Muscle layer of duodenum (tissue), 2 donors: ENCODE data around the gene WHAMM.
A peak's percentile ranks its signal among the peaks of the same experiment; 100 is the strongest.

Experiments used
- H3K27ac ChIP-seq: one replicate; pipeline ENCODE4 v1.7.0; 2013; ENCODE audit warnings: mild to moderate bottlenecking, low read length
- H3K27me3 ChIP-seq: one replicate; pipeline ENCODE4 v1.7.0; 2013; ENCODE audit warnings: low read depth, mild to moderate bottlenecking, control low read depth, low read length
- H3K36me3 ChIP-seq, 2 donors: one replicate each; pipeline ENCODE4 v1.7.0; 2013; ENCODE audit warnings: low read length in 2 of 2, control low read depth in 1 of 2, mild to moderate bottlenecking in 1 of 2; ENCODE audit not compliant: insufficient read depth in 2 of 2, control insufficient read depth in 1 of 2
- H3K4me1 ChIP-seq, 2 donors: one replicate each; pipeline ENCODE4 v1.7.0; 2013; ENCODE audit warnings: low read length in 2 of 2, mild to moderate bottlenecking in 2 of 2, control low read depth in 1 of 2, moderate library complexity in 1 of 2; ENCODE audit not compliant: insufficient read depth in 2 of 2, control insufficient read depth in 1 of 2
- H3K4me3 ChIP-seq, 2 donors: one replicate each; pipeline ENCODE4 v1.7.0; 2013; ENCODE audit warnings: low read length in 2 of 2, low read depth in 1 of 2, mild to moderate bottlenecking in 1 of 2
- H3K9me3 ChIP-seq, 2 donors: one replicate each; pipeline ENCODE4 v1.7.0; 2013; ENCODE audit warnings: low read length in 2 of 2, control low read depth in 1 of 2, mild to moderate bottlenecking in 1 of 2; ENCODE audit not compliant: control insufficient read depth in 1 of 2
- donor health status: healthy.

The WHAMM gene

DNA sequence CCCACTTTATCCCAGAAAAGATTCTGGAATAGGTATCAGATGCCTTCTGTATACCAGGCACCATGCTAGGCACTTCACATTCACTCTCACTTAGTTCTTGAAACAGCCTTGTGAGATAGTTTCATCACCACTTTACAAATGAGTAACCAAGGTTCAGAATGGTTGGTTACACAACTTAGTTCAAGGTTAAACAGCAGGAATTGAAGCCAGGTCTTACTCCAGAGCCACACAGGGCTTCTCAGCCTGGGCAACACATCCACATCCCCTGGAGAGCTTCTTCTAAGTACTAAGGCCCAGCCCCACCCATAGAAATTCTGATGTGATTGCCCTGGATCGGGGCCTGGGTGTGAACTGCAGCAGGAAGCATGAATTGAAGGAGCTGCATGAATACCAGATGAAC is 18.6 kb downstream of the WHAMM start:
- Histone ChIP-seq H3K27me3 (no peaks in the 10 kb centered on the region), H3K9me3 (no peaks in the 10 kb centered on the region), H3K4me1 (no peaks in the 10 kb centered on the region), H3K4me3 (no peak overlapping the region), H3K27ac (no peak overlapping the region), H3K36me3 (peaks cover 59 to 68% of the 10 kb centered on the region in 2 donors)

DNA sequence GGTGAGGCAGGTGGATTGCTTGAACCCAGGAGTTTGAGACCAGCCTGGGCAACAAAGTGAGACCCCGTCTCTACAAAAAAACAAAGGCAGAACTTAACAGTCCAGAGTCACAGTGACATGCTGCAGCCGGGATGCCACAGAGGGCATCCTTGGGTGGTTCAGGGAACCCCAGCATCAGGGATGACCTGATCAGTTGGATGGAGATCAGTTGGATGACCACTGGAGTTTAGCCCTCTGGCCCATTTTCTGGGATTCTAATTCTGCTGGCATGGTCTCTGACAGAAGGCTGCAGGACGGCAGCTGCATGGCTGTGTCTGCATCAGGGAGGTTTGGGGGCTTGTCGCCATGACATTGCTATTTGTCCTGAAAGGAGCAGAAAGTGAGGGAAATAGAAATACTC is 19.8 kb downstream of the WHAMM start:
- Histone ChIP-seq H3K4me3 (no peak overlapping the region), H3K9me3 (no peaks in the 10 kb centered on the region), H3K36me3 (peaks cover 62 to 76% of the 10 kb centered on the region in 2 donors), H3K4me1 (no peaks in the 10 kb centered on the region), H3K27me3 (no peaks in the 10 kb centered on the region), H3K27ac (no peak overlapping the region)

DNA sequence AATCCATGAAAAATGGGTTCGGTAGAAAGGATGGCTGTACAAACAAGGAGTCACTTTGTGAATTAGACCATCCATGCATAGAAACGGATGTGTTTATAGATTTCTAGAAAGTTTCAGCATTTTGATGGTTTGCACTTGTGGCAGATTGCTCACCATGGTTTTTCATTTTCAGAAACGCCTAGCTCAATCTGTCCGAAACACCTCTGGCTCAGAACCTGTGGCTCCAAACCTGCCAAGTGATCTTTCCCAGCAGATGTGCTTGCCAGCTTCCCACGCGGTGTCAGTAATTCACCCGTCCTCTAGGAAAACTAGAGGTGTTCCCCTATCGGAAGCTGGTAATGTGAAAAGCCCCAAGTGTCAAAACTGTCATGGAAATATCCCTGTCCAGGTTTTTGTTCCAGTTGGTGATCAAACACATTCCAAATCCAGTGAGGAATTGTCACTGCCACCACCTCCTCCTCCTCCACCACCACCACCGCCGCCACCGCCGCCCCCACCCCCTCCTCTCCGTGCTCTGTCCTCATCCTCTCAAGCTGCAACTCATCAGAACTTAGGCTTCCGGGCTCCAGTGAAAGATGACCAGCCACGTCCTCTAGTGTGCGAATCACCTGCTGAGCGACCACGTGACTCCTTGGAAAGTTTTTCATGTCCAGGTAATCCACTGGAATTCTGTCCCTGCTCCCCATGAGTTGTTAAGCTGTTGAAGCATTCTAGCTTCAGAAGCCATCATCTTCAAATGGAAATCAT is 21.2 kb downstream of the WHAMM start:
- no peaks in the 10 kb centered on the region for H3K4me1 ChIP-seq
- H3K36me3 ChIP-seq: peaks cover 74 to 83% of the 10 kb centered on the region in 2 donors
- no peaks in the 10 kb centered on the region for H3K27me3 ChIP-seq

DNA sequence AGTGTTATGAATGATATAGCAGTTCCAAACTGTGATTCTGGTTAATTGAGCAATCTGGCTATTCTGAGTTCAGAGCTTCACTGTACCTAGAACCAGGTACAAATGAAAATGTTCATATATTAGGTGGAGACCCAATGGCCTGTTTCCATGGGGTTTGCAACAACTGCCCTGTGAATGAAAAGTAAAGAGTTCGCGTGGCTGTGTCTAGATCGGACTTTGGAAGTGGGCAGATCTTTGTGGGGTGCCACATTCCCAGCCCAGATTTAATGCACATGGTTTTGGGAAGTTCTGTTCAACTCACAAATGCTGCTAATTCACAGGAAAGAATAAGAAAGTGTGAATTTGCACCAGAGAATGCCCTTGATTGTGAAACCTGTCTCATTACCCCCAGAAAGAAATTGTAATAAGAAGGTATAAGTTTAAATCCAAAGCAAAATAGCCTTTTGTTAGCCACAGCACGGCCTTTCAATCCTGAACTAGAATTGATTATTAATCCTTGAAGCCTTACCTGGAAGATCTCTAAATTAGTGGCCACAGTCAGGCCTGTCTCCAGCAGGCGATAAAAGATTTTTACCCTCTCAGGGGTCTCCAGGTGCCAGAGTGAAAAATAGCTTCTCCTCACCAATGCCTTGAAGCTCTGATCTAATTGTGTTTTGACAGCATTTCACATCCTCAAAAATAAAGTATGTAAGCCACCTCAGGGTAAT is 22.6 kb downstream of the WHAMM start:
- Histone ChIP-seq H3K27me3 (no peaks in the 10 kb centered on the region), H3K4me1 (no peaks in the 10 kb centered on the region), H3K9me3 (no peaks in the 10 kb centered on the region), H3K27ac (peak overlapping the region; percentile 8), H3K4me3 (no peak overlapping the region), H3K36me3 (peaks cover 69 to 84% of the 10 kb centered on the region in 2 donors)

More for the DNA sequence above, 21.2 kb downstream of the WHAMM start:
- Histone ChIP-seq H3K4me3 (no peak overlapping the region), H3K27ac (no peak overlapping the region), H3K9me3 (no peaks in the 10 kb centered on the region)

DNA sequence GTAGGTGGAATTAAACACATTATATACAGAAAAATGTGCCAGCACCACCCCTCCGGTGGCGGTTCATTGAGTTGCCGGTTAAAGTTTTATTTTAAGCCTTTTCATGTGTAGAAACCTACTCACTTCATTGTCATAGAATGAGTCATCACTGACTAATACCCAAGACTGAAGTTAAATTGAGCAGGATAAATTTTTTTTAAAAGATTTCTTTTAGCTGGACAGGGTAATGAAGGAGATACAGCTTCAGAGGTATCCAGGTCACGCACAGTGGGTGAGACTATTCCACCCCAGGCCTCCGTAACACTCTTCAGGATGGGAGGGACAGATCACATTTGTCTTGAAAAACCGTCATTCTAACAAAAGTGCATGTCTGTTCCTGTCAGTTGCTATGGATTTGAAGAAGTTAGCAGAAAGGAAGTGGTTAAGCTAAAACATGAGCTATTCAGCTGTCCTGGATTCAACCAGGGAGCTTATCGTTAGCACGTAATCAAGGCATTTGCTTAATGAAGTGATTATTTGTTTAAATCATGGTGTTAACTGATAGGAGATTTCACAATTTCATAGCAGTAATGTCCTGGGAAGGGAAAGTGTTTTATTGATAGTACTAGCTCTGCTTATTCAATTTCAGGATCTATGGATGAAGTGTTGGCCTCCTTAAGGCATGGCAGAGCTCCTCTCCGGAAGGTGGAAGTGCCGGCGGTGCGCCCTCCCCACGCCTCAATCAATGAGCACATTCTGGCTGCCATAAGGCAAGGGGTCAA is 23.4 kb downstream of the WHAMM start:
- Histone ChIP-seq H3K36me3 (peaks cover 74 to 85% of the 10 kb centered on the region in 2 donors), H3K27ac (peak overlapping the region; percentile 43)

DNA sequence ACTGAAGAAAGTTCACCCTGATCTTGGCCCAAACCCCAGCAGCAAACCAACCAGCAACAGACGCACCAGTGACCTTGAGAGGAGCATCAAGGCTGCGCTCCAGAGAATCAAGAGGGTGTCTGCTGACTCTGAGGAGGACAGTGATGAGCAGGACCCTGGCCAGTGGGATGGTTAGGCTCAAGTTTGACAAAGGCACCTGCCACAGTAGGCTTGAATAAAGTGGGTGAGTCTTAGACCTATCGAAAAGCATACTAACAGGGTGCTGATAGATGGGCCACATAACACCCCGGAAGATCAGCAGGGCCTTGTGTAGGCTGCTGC is 23.9 kb downstream of the WHAMM start:
- Histone ChIP-seq H3K4me3 (no peak overlapping the region), H3K9me3 (no peaks in the 10 kb centered on the region), H3K27ac (no peak overlapping the region), H3K4me1 (no peaks in the 10 kb centered on the region), H3K36me3 (peaks cover 71 to 81% of the 10 kb centered on the region in 2 donors), H3K27me3 (no peaks in the 10 kb centered on the region)

More for the DNA sequence above, 23.4 kb downstream of the WHAMM start:
- Histone ChIP-seq H3K4me1 (no peaks in the 10 kb centered on the region), H3K27me3 (no peaks in the 10 kb centered on the region), H3K9me3 (no peaks in the 10 kb centered on the region), H3K4me3 (no peak overlapping the region)

DNA sequence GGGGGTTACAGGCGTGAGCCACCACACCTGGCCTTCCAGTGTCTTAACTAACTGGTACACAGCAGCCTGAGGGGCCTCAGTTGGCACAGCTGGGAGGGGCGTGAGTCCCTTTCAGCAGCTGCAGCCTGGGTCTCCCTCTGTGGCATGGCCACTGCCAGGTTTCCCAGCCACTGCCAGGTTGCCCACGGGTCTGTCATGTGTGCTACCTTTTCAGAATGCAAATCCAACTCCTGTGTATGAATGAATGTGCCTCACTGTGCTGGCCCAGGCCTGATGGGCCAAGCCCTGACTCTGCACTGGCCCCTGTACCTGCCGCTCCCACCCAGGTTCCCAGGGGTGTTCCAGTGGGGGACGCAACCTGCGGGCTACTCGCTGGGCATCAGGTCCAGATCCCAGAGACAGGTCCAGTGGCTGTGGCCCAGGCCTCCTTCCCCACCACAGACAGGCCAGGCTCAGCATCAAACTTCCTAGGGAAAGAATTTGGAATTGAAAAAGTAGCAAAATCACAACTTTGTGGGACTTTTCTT is 26.0 kb downstream of the WHAMM start:
- Histone ChIP-seq H3K27ac (no peak overlapping the region), H3K36me3 (peaks cover 56 to 65% of the 10 kb centered on the region in 2 donors), H3K4me1 (no peaks in the 10 kb centered on the region), H3K4me3 (no peak overlapping the region), H3K9me3 (no peaks in the 10 kb centered on the region), H3K27me3 (no peaks in the 10 kb centered on the region)

DNA sequence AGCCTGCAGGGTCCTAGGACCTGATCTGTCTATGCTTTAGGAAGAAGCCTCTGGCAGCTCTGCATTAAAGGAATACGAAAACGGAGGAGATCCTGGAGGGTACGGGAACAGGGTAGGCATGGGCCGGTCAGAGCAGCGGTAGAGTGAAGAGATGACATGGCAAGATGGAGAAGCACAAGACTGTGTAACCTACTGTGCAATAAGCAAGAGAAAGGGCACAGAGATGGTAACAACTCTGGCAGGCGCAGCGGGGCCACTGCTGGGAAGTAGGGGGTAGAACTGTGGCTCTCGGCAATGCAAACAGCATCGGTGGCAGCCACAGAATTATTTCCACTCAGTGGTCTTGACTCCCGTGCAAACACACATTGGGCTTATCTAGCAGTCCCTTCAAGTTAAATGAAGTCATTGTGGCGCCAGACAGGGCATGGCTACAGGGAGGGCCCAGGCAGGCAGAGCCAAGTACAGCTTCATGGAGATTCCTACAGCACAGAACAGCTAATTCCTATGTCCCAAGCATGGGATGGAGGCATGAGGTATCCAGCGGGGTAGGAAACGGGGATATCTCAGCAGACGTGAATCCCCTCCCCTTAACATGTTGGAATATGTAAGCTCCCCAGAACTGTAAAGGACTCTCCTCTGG is 28.8 kb downstream of the WHAMM start:
- Histone ChIP-seq H3K27me3 (no peaks in the 10 kb centered on the region), H3K27ac (no peak overlapping the region), H3K36me3 (peaks cover 30 to 40% of the 10 kb centered on the region in 2 donors), H3K9me3 (no peaks in the 10 kb centered on the region), H3K4me3 (no peak overlapping the region), H3K4me1 (no peaks in the 10 kb centered on the region)

DNA sequence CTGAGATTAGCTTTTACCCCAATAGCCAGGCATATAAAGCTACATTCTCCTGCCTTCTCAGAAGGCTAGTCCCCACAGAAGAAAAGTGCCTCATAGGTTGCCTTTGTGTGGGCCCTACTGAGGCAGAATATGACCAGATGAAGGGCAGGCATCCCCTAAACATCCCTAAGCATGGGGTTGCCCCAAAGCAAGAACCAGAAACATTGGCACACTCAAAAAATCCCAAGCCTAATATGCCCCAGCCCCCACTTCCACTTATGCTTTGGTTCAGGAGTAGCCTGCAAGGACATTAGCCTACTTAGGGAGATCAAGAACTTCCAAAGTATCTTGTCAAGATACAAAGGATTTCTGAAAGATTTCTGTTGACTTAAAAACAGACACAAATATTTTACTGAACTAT is 29.7 kb downstream of the WHAMM start:
- no peaks in the 10 kb centered on the region for H3K27me3 ChIP-seq
- H3K27ac ChIP-seq: no peak overlapping the region
- no peak overlapping the region for H3K4me3 ChIP-seq
- no peaks in the 10 kb centered on the region for H3K9me3 ChIP-seq
- no peaks in the 10 kb centered on the region for H3K4me1 ChIP-seq
- peaks cover 30 to 39% of the 10 kb centered on the region in 2 donors for H3K36me3 ChIP-seq

DNA sequence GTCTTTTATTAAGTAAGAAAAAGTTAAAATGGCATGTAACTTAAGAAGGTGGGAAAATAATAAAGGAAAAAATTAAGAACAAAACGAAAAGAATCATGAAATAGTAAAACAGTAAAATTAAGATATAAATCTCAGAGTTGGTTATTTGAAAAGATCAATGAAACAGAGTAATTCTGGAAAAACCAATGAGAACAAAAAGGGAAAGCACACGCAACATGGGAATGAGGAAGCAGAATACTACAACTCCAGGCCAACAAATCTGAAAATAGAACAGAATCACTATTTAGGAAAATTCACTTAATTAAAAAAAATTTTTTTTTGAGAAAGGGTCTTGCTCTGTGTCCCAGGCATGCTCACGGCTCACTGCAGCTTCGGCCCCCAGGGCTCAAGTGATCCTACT is 30.7 kb downstream of the WHAMM start:
- Histone ChIP-seq H3K27me3 (no peaks in the 10 kb centered on the region), H3K4me3 (no peak overlapping the region), H3K9me3 (no peaks in the 10 kb centered on the region), H3K4me1 (no peaks in the 10 kb centered on the region), H3K27ac (no peak overlapping the region), H3K36me3 (peaks cover 21 to 32% of the 10 kb centered on the region in 2 donors)

DNA sequence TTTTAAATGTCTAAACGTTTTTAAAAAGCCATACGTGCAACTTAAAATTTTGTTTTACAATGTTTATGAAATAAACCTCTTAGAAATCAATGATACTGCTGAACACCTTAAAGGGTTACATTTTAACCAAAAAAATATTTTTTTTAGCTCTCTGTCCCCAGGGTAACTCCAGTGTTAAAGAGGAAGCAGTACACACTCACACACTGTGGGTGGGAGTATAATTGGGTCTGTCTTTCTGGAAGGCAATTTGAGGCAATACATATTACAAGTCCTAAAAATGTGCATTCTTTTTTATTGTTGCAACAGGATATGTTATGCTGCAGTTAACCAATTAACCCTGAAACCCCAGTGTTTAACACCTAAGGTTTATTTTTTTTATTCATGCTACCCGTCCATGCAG is 34.1 kb downstream of the WHAMM start:
- no peak overlapping the region for H3K27ac ChIP-seq
- no peaks in the 10 kb centered on the region for H3K9me3 ChIP-seq
- H3K4me3 ChIP-seq: no peak overlapping the region
- no peaks in the 10 kb centered on the region for H3K4me1 ChIP-seq
- no peaks in the 10 kb centered on the region for H3K27me3 ChIP-seq
- H3K36me3 ChIP-seq: peaks cover 0 to 5% of the 10 kb centered on the region in 2 donors
